ENCODE results near the gene POLR2C. TPM values are rescaled to one million over a fixed set of nuclear protein-coding genes. Genes with fewer than 3 reads are reported as not detected.

POLR2C gene
- total RNA-seq, 1 experiment from 2014 or later, result 85.6 TPM

- peaks cover 19 to 29% of the 10 kb centered on the region in 2 experiments for H3K4me1 Mint-ChIP-seq
- peak within 1 kb of the TSS; percentile 32 for H4K8ac ChIP-seq (replicated peaks; ENCODE audit: insufficient read length, low read depth, low read length)
- H3K23ac ChIP-seq (ENCODE audit: insufficient read length, low read depth, low read length), result no peak within 1 kb of the TSS
- DNase-seq, result peak; percentile 72
- no peak within 1 kb of the TSS for H3K27ac ChIP-seq (ENCODE audit: insufficient read length, low read depth, low read length)
- H4K20me1 ChIP-seq (ENCODE audit: control insufficient read depth, insufficient read depth, insufficient read length), result no peaks in the 10 kb centered on the region
- H3K27me3 ChIP-seq (ENCODE audit: insufficient read depth, low read length), result no peaks in the 10 kb centered on the region
- H3K36me3 Mint-ChIP-seq (ENCODE audit: insufficient read depth in 1 of 3, low read depth in 3 of 3), result no peaks in the 10 kb centered on the region; a peak in 2 of 7 replicates
- no peaks in the 10 kb centered on the region for H3K79me2 ChIP-seq (ENCODE audit: insufficient read depth, low read length)
- H4K91ac ChIP-seq (ENCODE audit: insufficient read length, low read depth, low read length), result no peak within 1 kb of the TSS
- no peak within 1 kb of the TSS for H3K56ac ChIP-seq (ENCODE audit: insufficient read length, low read depth, low read length)
- H3K23me2 ChIP-seq (ENCODE audit: insufficient read length, low read depth, low read length, poor library complexity, severe bottlenecking), result peaks cover 14% of the 10 kb centered on the region
- peak within 1 kb of the TSS; percentile 31 for H3K9ac ChIP-seq (ENCODE audit: extremely low read depth, insufficient read length, low read length)
- H3K4me2 ChIP-seq (ENCODE audit: insufficient read depth, insufficient read length, low read length), result peak within 1 kb of the TSS; percentile 76
- no peak within 1 kb of the TSS for H3K27ac Mint-ChIP-seq
- no peak within 1 kb of the TSS for H2BK20ac ChIP-seq (ENCODE audit: low read depth, low read length, poor library complexity, severe bottlenecking)
- peak within 1 kb of the TSS; percentile 34 for H2AFZ ChIP-seq (ENCODE audit: low read length)
- no peak within 1 kb of the TSS for H2BK120ac ChIP-seq (ENCODE audit: low read depth, low read length, poor library complexity, severe bottlenecking)
- peak within 1 kb of the TSS; percentile 22 for H4K5ac ChIP-seq (ENCODE audit: insufficient read length, low read depth, low read length)
- no peaks in the 10 kb centered on the region for H3K9me3 ChIP-seq (ENCODE audit: control insufficient read depth, low read depth, low read length)
- no peak within 1 kb of the TSS for H3K4ac ChIP-seq (ENCODE audit: low read depth, low read length)
- WGBS (ENCODE audit: extremely low coverage, insufficient read length, low lambda C conversion rate), result no CpG with 5 or more reads among the region's 73 CpGs
- H2AK5ac ChIP-seq (ENCODE audit: insufficient read length, low read length), result no peak within 1 kb of the TSS
- no peak within 1 kb of the TSS for H2BK12ac ChIP-seq (ENCODE audit: insufficient read length, low read depth, low read length)
- peaks cover 28% of the 10 kb centered on the region for H3K27me3 Mint-ChIP-seq (ENCODE audit: low read depth)
- H3K18ac ChIP-seq (ENCODE audit: insufficient read length, low read depth, low read length), result no peak within 1 kb of the TSS
- peak within 1 kb of the TSS; percentile 82 to 90 for H3K4me3 Mint-ChIP-seq
- H2BK5ac ChIP-seq (ENCODE audit: insufficient read length, low read length), result no peak within 1 kb of the TSS
- TF ChIP-seq, protein P1, sequence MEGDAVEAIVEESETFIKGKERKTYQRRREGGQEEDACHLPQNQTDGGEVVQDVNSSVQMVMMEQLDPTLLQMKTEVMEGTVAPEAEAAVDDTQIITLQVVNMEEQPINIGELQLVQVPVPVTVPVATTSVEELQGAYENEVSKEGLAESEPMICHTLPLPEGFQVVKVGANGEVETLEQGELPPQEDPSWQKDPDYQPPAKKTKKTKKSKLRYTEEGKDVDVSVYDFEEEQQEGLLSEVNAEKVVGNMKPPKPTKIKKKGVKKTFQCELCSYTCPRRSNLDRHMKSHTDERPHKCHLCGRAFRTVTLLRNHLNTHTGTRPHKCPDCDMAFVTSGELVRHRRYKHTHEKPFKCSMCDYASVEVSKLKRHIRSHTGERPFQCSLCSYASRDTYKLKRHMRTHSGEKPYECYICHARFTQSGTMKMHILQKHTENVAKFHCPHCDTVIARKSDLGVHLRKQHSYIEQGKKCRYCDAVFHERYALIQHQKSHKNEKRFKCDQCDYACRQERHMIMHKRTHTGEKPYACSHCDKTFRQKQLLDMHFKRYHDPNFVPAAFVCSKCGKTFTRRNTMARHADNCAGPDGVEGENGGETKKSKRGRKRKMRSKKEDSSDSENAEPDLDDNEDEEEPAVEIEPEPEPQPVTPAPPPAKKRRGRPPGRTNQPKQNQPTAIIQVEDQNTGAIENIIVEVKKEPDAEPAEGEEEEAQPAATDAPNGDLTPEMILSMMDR (conservative IDR thresholded peaks at IDR 0.05), result no peak
- no peak within 1 kb of the TSS for H3T11ph ChIP-seq (ENCODE audit: low read length)
- peaks cover 2% of the 10 kb centered on the region; the same call in 1 of the 2 replicates for H3K4me1 ChIP-seq (ENCODE audit: insufficient read depth, low read length)
- H3K14ac ChIP-seq (ENCODE audit: insufficient read depth, low read length), result peak within 1 kb of the TSS; percentile 83
- peaks cover 9 to 14% of the 10 kb centered on the region in 2 experiments; a peak in 4 of 5 replicates for H3K9me3 Mint-ChIP-seq
- H2BK15ac ChIP-seq (ENCODE audit: low read depth, low read length), result no peak within 1 kb of the TSS
- H3K79me1 ChIP-seq (ENCODE audit: insufficient read depth, low read depth, low read length, poor library complexity, severe bottlenecking), result peaks cover 5% of the 10 kb centered on the region
These were observed 23.7 kb downstream of the POLR2C start, which contains the start of gene DOK4 for GRCh38 chr16:57485916-57486857. Gene DOK4, minus strand, starts transcription at chr16:57486493. Its CDS starts 6,986 bp downstream, at chr16:57479507.

All from H9 (cell line).